GM12873 (cell line): ENCODE results near the gene NKTR.

Experiments used
- CTCF ChIP-seq: IDR thresholded peaks from 2 replicates; pipeline ENCODE4 v1.5.1; 2012; ENCODE audit warnings: low read depth, mild to moderate bottlenecking, moderate library complexity, low read length, control low read depth; ENCODE audit not compliant: insufficient read depth; ENCODE audit errors: missing control alignments

NKTR gene

GRCh38 chr3:42670051-42670576, 69.6 kb downstream of the NKTR start:
- no peak for TF ChIP-seq CTCF

GRCh38 chr3:42670670-42671069, 70.2 kb downstream of the NKTR start:
- no peak for TF ChIP-seq CTCF

- TF ChIP-seq CTCF, result no peak
Measured at GRCh38 chr3:42672515-42672914, 72.0 kb downstream of the NKTR start.

- no peak for TF ChIP-seq CTCF
Measured at GRCh38 chr3:42673082-42673481, 72.6 kb downstream of the NKTR start.

- TF ChIP-seq CTCF, result no peak
Measured at GRCh38 chr3:42674146-42674545, 73.7 kb downstream of the NKTR start.

GRCh38 chr3:42675909-42676308, 75.4 kb downstream of the NKTR start:
- TF ChIP-seq CTCF, result no peak

- no peak for TF ChIP-seq CTCF
Measured at GRCh38 chr3:42678447-42678846, 78.0 kb downstream of the NKTR start.
